COLO829 (cell line): ENCODE measurements around the gene PCTP.

Experiments
- DNase-seq: peaks from one replicate; pipeline ENCODE4 v3.0.0; 2012; ENCODE audit warnings: low spot score

The PCTP gene

GRCh38 chr17:55806745-55807495 lies 56.1 kb downstream of the PCTP start:
- DNase-seq = no peak

DNA sequence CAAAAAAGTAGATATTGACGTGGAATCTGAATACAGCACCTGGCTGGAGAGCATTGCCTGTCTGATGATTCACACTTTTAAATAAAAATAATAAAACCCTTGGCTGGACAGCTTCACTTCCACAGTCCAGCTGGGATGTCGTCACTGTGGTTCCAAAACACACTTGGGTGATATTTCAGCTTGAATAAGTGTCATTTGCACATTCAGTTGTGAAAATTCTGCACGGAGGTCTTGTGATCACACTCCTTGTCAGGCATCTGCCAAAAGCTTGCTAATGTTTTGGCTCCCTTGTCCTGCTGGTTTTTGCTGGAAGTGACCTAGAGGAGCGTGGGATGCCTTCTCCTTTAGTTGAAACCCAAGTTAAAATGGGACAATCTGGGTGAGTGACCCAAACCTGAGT lies 60.7 kb downstream of the PCTP start:
- DNase-seq = no peak

GRCh38 chr17:55812323-55812722 lies 61.5 kb downstream of the PCTP start:
- DNase-seq = no peak

DNA sequence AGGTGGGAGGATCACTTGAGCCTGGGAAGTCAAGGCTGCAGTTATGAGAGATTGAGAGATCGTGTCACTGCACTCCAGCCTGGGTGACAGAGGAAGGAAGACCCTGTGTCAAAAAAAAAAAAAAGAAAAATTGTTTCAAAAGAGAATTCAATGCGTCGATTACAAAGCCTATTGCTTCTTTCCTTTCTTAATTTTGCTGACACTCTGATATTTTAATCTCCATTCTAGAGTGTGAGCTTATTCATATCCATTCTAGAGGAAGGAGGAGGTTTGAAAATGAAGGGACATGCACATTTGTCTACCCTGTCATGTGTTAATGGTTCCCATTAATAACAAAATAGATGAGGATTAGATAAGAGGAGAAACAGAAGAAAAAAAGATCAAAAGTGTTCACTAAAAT lies 63.1 kb downstream of the PCTP start:
- DNase-seq = no peak

DNA sequence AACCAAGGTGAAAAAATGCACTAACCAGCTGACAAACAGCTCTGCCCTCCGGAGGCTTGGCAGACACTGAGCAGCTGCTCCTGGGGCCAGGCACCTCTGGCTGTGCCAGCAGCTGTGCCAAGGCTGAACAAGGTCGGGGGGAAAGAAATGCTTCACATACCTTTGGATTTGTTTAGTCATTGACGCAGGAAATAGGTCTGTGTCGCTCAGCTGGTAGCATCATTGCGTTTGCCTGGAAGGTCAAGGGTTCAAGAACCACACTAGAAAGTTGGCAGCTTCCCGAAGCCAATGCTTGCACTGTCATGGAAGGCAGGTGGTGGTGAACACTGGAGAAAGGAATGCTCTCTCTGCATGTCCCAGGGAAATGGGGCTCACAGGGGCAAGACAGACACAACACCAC lies 63.5 kb downstream of the PCTP start:
- no peak for DNase-seq

GRCh38 chr17:55816532-55817396 lies 65.9 kb downstream of the PCTP start:
- no peak for DNase-seq

GRCh38 chr17:55817397-55817709 lies 66.5 kb downstream of the PCTP start:
- no peak for DNase-seq

GRCh38 chr17:55818026-55818425 lies 67.2 kb downstream of the PCTP start:
- DNase-seq = no peak

DNA sequence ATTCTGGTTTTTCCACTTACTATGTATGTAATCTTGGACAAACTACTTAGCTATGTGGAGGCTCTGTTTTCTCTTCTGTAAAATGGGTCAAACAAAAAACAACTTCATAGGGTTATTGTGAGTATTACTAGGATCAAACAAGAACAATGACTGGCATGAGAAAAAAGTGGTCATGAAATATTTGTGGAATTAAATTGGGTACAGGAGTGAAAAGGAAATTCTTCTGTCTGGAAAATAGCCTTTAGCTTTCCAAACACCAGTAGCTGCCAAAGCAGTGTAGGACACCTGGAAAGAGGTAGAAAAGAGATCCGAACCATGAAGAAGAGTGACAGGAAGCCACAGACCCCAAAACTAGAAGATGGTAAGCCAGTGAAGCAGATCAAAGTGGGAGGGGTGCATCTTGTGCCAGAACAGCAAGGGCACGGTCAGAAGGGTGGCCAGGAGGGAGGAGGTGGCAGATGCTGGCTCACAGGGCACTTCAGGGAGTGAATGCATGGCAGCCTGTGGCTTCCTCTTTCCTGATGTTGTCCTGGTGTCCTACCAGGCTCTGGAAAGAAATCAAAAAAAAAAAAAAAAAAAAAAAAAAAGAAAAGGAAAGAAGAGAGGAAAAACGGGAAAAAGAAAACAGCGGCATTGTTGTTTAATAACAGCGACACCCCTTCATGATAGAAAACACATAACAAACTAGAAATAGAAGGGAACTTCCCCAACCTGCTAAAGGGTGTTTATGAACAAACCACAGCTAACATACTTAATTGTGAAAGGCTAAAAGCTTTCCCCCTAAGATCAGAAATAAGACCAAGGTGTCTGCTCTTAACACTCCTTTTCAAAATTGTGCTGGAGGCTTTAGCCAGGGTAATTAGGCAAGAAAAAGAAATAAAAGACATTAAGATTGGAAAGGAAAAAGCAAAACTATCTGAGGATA lies 67.9 kb downstream of the PCTP start:
- DNase-seq = no peak

- no peak for DNase-seq
Observed at GRCh38 chr17:55820675-55821074, 69.8 kb downstream of the PCTP start.

GRCh38 chr17:55822028-55822427 lies 71.2 kb downstream of the PCTP start:
- no peak for DNase-seq

DNA sequence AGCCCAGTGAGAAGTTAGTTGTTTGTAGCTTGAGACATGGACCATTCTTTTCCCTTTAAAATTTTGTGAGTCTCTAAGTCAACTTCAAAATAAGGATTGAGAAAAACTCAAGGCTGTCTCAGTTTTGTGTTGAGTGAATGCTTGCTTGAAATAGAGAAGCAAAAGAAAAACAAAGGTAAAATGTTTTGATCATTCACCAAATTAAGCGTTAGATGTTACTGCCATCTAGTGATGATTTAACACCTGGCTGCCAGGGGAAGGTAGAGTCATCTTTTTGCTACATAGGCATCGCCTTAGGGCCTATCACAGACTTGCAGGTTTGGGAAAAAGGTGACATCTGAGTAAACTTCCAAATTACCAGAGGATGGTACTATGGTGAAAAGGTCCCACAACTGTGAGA lies 74.4 kb downstream of the PCTP start:
- no peak for DNase-seq
